ENCODE data around the gene PSMB11. TPM values are rescaled to one million over a fixed set of nuclear protein-coding genes. Genes with fewer than 3 reads are reported as not detected.

PSMB11 gene
- total RNA-seq, 1 donor from 2014 or later = not detected

GRCh38 chr14:23024612-23025075 lies 17.4 kb upstream of the PSMB11 start:
- H3K36me3 ChIP-seq = peaks cover 52% of the 10 kb centered on the region
- H3K4me1 ChIP-seq = peaks cover 3% of the 10 kb centered on the region
- no peak overlapping the region for H3K27ac ChIP-seq
- TF ChIP-seq CTCF (IDR thresholded peaks at IDR 0.05) = no peak
- no peak for DNase-seq
- no peak for ATAC-seq
- no peaks in the 10 kb centered on the region for H3K27me3 ChIP-seq (ENCODE audit: low read depth)
- no peaks in the 10 kb centered on the region for H3K9me3 ChIP-seq
- intact Hi-C loops (cut with DNase I) = no loop called here
- no peak overlapping the region for H3K4me3 ChIP-seq

GRCh38 chr14:23025151-23025814 lies 16.7 kb upstream of the PSMB11 start:
- no peak overlapping the region for H3K4me3 ChIP-seq
- peaks cover 3% of the 10 kb centered on the region for H3K4me1 ChIP-seq
- DNase-seq = no peak
- H3K27ac ChIP-seq = no peak overlapping the region
- no peaks in the 10 kb centered on the region for H3K27me3 ChIP-seq (ENCODE audit: low read depth)
- no peak for TF ChIP-seq CTCF (IDR thresholded peaks at IDR 0.05)
- peaks cover 58% of the 10 kb centered on the region for H3K36me3 ChIP-seq
- ATAC-seq = no peak
- intact Hi-C loops (cut with DNase I) = no loop called here
- no peaks in the 10 kb centered on the region for H3K9me3 ChIP-seq

GRCh38 chr14:23028799-23029198 lies 13.2 kb upstream of the PSMB11 start:
- intact Hi-C loops (cut with DNase I) = no loop called here
- no peaks in the 10 kb centered on the region for H3K9me3 ChIP-seq
- ATAC-seq = no peak
- peaks cover 12% of the 10 kb centered on the region for H3K4me1 ChIP-seq
- peaks cover 89% of the 10 kb centered on the region for H3K36me3 ChIP-seq
- H3K4me3 ChIP-seq = no peak overlapping the region
- H3K27me3 ChIP-seq (ENCODE audit: low read depth) = no peaks in the 10 kb centered on the region
- no peak for TF ChIP-seq CTCF (IDR thresholded peaks at IDR 0.05)
- no peak overlapping the region for H3K27ac ChIP-seq
- DNase-seq = no peak

GRCh38 chr14:23030936-23031335 lies 11.1 kb upstream of the PSMB11 start:
- DNase-seq (no peak), ATAC-seq (no peak)
- intact Hi-C loops (cut with DNase I) = no loop called here
- Histone ChIP-seq H3K4me3 (no peak overlapping the region), H3K27me3 (ENCODE audit: low read depth) (no peaks in the 10 kb centered on the region), H3K4me1 (peaks cover 23% of the 10 kb centered on the region), H3K27ac (no peak overlapping the region), H3K9me3 (no peaks in the 10 kb centered on the region), H3K36me3 (peaks cover 72% of the 10 kb centered on the region)
- TF ChIP-seq CTCF (IDR thresholded peaks at IDR 0.05) = no peak

GRCh38 chr14:23033251-23033727 lies 8.7 kb upstream of the PSMB11 start:
- TF ChIP-seq CTCF (IDR thresholded peaks at IDR 0.05) = no peak
- Histone ChIP-seq H3K36me3 (peaks cover 50% of the 10 kb centered on the region), H3K4me1 (peaks cover 23% of the 10 kb centered on the region), H3K27me3 (ENCODE audit: low read depth) (no peaks in the 10 kb centered on the region), H3K4me3 (peak overlapping the region; percentile 89), H3K9me3 (no peaks in the 10 kb centered on the region), H3K27ac (no peak overlapping the region)
- no peak for ATAC-seq
- intact Hi-C loops (cut with DNase I) = no loop called here
- no peak for DNase-seq

Measured in lower lobe of right lung (tissue), 2 donors.